ENCODE data around the gene MEGF8.

GRCh38 chr19:42412661-42413076 is 87.2 kb downstream of the MEGF8 start:
- TF ChIP-seq POLR2A (IDR thresholded peaks at IDR 0.05), result no peak
- TF ChIP-seq CTCF (IDR thresholded peaks at IDR 0.05), result no peak

All from breast epithelium (tissue), 3 donors.